Neural progenitor cell (in vitro differentiated cells): ENCODE measurements around the gene ESPN. TPM values are rescaled to one million over a fixed set of nuclear protein-coding genes. Genes with fewer than 3 reads are reported as not detected.
"Not testable (repeated sequence)": the region's sequence is repeated elsewhere in the genome, so short reads cannot be mapped to it uniquely, and the experiment has no call there.

Experiments used
- DNase-seq: peaks from one replicate; pipeline ENCODE4 v3.0.0-alpha.2; 2016; ENCODE audit warnings: low spot score
- H2AFZ ChIP-seq: fragments of 200-600 bp; sonication (generic); replicated peaks from 2 replicates; pipeline ENCODE4 v1.6.1; 2016; ENCODE audit warnings: antibody characterized with exemption
- H3F3A ChIP-seq: fragments of 200-600 bp; sonication (generic); 2 replicates; pipeline ENCODE4 v1.6.1; 2016; ENCODE audit warnings: antibody characterized with exemption, low read depth
- H3K27ac ChIP-seq: fragments of 200-600 bp; sonication (generic); 2 replicates; pipeline ENCODE4 v1.5.1; 2016; ENCODE audit warnings: mild to moderate bottlenecking
- H3K27me3 ChIP-seq: fragments of 200-600 bp; sonication (generic); 2 replicates; pipeline ENCODE4 v1.6.1; 2016; ENCODE audit warnings: mild to moderate bottlenecking, moderate library complexity
- H3K36me3 ChIP-seq: fragments of 200-600 bp; sonication (generic); 2 replicates; pipeline ENCODE4 v1.5.1; 2016
- H3K4me1 ChIP-seq: fragments of 200-600 bp; sonication (generic); 2 replicates; pipeline ENCODE4 v1.6.1; 2016; ENCODE audit warnings: mixed run types
- H3K4me2 ChIP-seq: fragments of 200-600 bp; sonication (generic); 2 replicates; pipeline ENCODE4 v1.6.1; 2016
- H3K4me3 ChIP-seq: fragments of 200-600 bp; sonication (generic); 2 replicates; pipeline ENCODE4 v1.5.1; 2016
- H3K79me2 ChIP-seq: fragments of 200-600 bp; sonication (generic); 2 replicates; pipeline ENCODE4 v1.6.1; 2016; ENCODE audit warnings: low read depth
- H3K9ac ChIP-seq: fragments of 200-600 bp; sonication (generic); 2 replicates; pipeline ENCODE4 v1.6.1; 2016
- H3K9me3 ChIP-seq: fragments of 200-600 bp; sonication (generic); 2 replicates; pipeline ENCODE4 v1.5.1; 2016; ENCODE audit warnings: low read depth
- H4K20me1 ChIP-seq: fragments of 200-600 bp; sonication (generic); 2 replicates; pipeline ENCODE4 v1.6.1; 2016; ENCODE audit warnings: low read depth
- H3K27ac Mint-ChIP-seq: 3 replicates; pipeline ENCODE4 v1.8.0; 2021; ENCODE audit warnings: mixed read lengths
- H3K27me3 Mint-ChIP-seq: 2 replicates; pipeline ENCODE4 v1.8.0; 2022; ENCODE audit warnings: low read depth, mild to moderate bottlenecking, inconsistent platforms, moderate library complexity, mixed read lengths; ENCODE audit not compliant: insufficient read depth
- H3K36me3 Mint-ChIP-seq: 3 replicates; pipeline ENCODE4 v1.8.0; 2021; ENCODE audit warnings: mixed read lengths
- H3K4me1 Mint-ChIP-seq: 3 replicates; pipeline ENCODE4 v1.8.0; 2021; ENCODE audit warnings: mixed read lengths
- H3K4me3 Mint-ChIP-seq: 3 replicates; pipeline ENCODE4 v1.8.0; 2021; ENCODE audit warnings: mild to moderate bottlenecking, moderate library complexity, mixed read lengths
- H3K9me3 Mint-ChIP-seq: 3 replicates; pipeline ENCODE4 v1.8.0; 2020; ENCODE audit warnings: mixed read lengths
- EZH2 ChIP-seq: fragments of 200-600 bp; sonication (generic); IDR thresholded peaks from 2 replicates; pipeline ENCODE4 v1.6.1; 2017; ENCODE audit warnings: antibody characterized with exemption, mild to moderate bottlenecking, moderate library complexity
- EZH2phosphoT487 ChIP-seq: fragments of 200-600 bp; sonication (generic); IDR thresholded peaks from 2 replicates; pipeline ENCODE4 v1.6.1; 2017; ENCODE audit warnings: antibody characterized with exemption
- total RNA-seq: library from RNA; depleted of rRNA; stranded (reverse); fragments of >200 nt; gene quantifications from 2 replicates; pipeline ENCODE4 v1.2.3, GENCODE V29; 2015; ENCODE audit warnings: low replicate concordance
- TF ChIP-seq, protein P1 (sequence below): fragments of 200-600 bp; sonication (generic); IDR thresholded peaks from 2 replicates; pipeline ENCODE4 v1.5.1; 2017; ENCODE audit warnings: antibody characterized with exemption, mild to moderate bottlenecking

Gene ESPN
- total RNA-seq, 1 donor from 2014 or later, result 7.1 TPM

DNA sequence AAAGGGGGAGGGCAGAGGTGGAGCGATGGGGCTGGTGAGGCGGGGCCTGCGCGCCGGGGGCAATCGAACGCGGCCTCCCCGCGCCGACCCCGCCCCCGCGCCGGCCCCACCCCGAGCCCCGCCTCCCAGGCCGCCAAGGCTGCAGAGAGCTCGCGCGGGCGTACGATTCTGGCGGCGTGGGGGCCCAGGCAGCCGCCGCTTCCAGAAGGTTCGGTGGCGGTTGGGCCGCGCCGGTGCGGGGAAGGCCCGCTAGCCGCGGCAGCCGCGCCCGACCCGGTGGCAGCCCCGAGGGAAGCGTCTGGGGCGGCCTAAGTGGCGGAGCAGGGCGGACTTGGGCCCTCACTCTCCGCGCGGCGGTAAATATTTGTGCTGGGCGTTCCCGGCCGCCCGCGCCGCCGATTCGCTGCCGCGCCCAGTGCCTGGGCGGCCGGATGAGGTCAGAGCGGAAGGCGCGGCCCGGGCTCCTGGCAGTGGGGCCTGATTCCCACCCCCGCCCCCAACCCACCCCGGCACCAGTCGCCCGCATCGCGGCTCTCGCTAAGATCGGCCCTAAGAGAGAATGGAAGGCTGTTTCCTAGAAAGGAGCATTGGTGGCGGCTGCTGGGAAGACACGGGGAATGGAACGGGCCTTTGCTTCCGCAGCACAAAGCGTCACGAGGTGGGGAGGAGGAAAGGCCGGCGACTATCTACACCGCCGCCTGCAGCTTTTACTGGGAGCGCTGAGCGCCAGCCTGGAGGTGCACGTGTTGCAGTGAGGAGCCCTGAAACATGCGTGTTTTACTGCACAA is 31.0 kb upstream of the ESPN start, which contains the start of gene ACOT7:
Gene ACOT7, minus strand, starts transcription at position 368 of the 788 bp plus-strand sequence. CDS start 368 bp downstream, outside the sequence.
- DNase-seq, result peak; percentile 95
- peaks cover 14% of the 10 kb centered on the region for H3K27me3 Mint-ChIP-seq
- Histone ChIP-seq H3K36me3 (no peaks in the 10 kb centered on the region), H3K4me3 (peak within 1 kb of the TSS; percentile 89), H3K27ac (peak within 1 kb of the TSS; percentile 83), H2AFZ (peak within 1 kb of the TSS; percentile 45), H3K27me3 (peaks cover 6% of the 10 kb centered on the region), H3K79me2 (peaks cover 42% of the 10 kb centered on the region), H4K20me1 (peaks cover 16% of the 10 kb centered on the region), H3K4me2 (peak within 1 kb of the TSS; percentile 98), H3F3A (peaks cover 16% of the 10 kb centered on the region), H3K9ac (peak within 1 kb of the TSS; percentile 58), H3K4me1 (peaks cover 9% of the 10 kb centered on the region), H3K9me3 (no peaks in the 10 kb centered on the region)
- H3K4me1 Mint-ChIP-seq, result peaks cover 32% of the 10 kb centered on the region
- H3K9me3 Mint-ChIP-seq, result peaks cover 5% of the 10 kb centered on the region
- H3K27ac Mint-ChIP-seq, result peak within 1 kb of the TSS; percentile 96
- peak within 1 kb of the TSS; percentile 92 for H3K4me3 Mint-ChIP-seq
- peaks cover 3% of the 10 kb centered on the region for H3K36me3 Mint-ChIP-seq
- TF ChIP-seq, protein P1, sequence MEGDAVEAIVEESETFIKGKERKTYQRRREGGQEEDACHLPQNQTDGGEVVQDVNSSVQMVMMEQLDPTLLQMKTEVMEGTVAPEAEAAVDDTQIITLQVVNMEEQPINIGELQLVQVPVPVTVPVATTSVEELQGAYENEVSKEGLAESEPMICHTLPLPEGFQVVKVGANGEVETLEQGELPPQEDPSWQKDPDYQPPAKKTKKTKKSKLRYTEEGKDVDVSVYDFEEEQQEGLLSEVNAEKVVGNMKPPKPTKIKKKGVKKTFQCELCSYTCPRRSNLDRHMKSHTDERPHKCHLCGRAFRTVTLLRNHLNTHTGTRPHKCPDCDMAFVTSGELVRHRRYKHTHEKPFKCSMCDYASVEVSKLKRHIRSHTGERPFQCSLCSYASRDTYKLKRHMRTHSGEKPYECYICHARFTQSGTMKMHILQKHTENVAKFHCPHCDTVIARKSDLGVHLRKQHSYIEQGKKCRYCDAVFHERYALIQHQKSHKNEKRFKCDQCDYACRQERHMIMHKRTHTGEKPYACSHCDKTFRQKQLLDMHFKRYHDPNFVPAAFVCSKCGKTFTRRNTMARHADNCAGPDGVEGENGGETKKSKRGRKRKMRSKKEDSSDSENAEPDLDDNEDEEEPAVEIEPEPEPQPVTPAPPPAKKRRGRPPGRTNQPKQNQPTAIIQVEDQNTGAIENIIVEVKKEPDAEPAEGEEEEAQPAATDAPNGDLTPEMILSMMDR, result no peak
- no peak for TF ChIP-seq EZH2
- TF ChIP-seq EZH2phosphoT487, result no peak

DNA sequence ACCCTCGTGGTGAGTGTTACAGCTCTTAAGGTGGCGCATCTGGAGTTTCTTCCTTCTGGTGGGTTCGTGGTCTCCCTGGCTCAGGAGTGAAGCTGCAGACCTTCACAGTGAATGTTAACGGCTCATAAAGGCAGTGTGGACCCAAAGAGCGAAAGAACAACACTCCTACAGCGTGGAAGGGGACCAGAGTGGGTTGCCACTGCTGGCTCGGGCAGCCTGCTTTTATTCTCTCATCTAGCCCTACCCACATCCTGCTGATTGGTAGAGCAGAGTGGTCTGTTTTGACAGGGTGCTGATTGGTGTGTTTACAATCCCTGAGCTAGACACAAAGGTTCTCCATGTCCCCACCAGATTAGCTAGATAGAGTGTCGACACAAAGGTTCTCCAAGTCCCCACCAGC is 29.4 kb upstream of the ESPN start:
- not testable (repeated sequence) for H3K27me3 ChIP-seq, H3K9ac ChIP-seq, H3K4me2 ChIP-seq, H3K27ac ChIP-seq, H3K36me3 ChIP-seq, H3K4me3 ChIP-seq, H3K9me3 Mint-ChIP-seq, H3K27ac Mint-ChIP-seq, H2AFZ ChIP-seq, DNase-seq, H3K36me3 Mint-ChIP-seq, H3K4me1 ChIP-seq, H3K9me3 ChIP-seq
- Mint-ChIP-seq H3K4me1 (peaks cover 27% of the 10 kb centered on the region), H3K27me3 (peaks cover 15% of the 10 kb centered on the region), H3K4me3 (peak overlapping the region; percentile 71)
- Histone ChIP-seq H3K79me2 (peaks cover 27% of the 10 kb centered on the region), H3F3A (peaks cover 16% of the 10 kb centered on the region), H4K20me1 (peaks cover 16% of the 10 kb centered on the region)

DNA sequence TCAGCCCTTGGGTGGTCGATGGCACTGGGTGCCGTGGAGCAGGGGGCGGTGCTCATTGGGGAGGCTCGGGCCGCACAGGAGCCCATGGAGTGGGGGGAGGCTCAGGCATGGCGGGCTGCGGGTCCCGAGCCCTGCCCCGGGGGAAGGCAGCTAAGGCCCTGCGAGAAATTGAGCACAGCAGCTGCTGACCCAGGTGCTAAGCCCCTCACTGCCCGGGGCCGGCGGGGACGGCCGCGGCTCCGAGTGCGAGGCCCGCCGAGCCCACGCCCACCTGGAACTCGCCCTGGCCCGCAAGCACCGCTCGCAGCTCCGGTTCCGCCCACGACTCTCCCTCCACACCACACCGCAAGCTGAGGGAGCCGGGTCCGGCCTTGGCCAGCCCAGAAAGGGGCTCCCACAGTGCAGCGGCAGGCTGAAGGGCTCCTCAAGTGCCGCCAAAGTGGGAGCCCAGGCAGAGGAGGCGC is 28.8 kb upstream of the ESPN start:
- H3K4me1 ChIP-seq, H3K4me2 ChIP-seq, H3K9ac ChIP-seq, H3K27me3 ChIP-seq, H3K9me3 Mint-ChIP-seq, H3K4me3 ChIP-seq, H3K36me3 Mint-ChIP-seq, H3K9me3 ChIP-seq, DNase-seq, H3K4me3 Mint-ChIP-seq, H3K27ac ChIP-seq, H3K36me3 ChIP-seq, H2AFZ ChIP-seq, H3K27ac Mint-ChIP-seq: not testable (repeated sequence)
- Histone ChIP-seq H3K79me2 (peaks cover 20% of the 10 kb centered on the region), H4K20me1 (peaks cover 16% of the 10 kb centered on the region), H3F3A (peaks cover 16% of the 10 kb centered on the region)
- Mint-ChIP-seq H3K4me1 (peaks cover 27% of the 10 kb centered on the region), H3K27me3 (peaks cover 15% of the 10 kb centered on the region)

DNA sequence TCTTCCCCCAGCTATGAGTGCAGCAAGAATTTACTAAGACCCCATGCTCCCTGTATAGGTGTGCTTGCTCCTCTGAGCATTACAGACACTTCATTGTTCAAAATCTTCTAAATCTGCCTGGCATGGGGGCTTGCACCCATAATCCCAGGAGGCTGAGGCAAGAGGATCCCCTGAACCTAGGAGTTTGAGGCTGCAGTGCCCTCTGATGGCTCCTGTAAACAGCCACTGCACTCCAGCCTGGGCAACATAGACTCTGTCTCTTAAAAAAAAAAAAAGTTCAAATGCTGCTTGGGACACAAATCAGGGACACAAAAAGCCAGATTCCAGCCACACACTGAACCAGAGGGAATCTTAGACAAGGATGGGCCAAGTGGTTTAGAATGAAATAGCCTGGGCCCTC is 27.6 kb upstream of the ESPN start:
- no peak overlapping the region for H3K4me2 ChIP-seq
- H4K20me1 ChIP-seq, result peaks cover 7% of the 10 kb centered on the region
- H3K27me3 ChIP-seq, result peaks cover 6% of the 10 kb centered on the region
- TF ChIP-seq EZH2phosphoT487, result no peak
- TF ChIP-seq, protein P1, result peak; percentile 24
- DNase-seq, result no peak
- Mint-ChIP-seq H3K4me1 (peaks cover 23% of the 10 kb centered on the region), H3K4me3 (no peak overlapping the region), H3K27ac (no peak overlapping the region), H3K9me3 (no peaks in the 10 kb centered on the region), H3K36me3 (no peaks in the 10 kb centered on the region), H3K27me3 (peaks cover 15% of the 10 kb centered on the region)
- H3K4me3 ChIP-seq, result no peak overlapping the region
- H3K4me1 ChIP-seq, result peaks cover 6% of the 10 kb centered on the region
- no peak overlapping the region for H3K9ac ChIP-seq
- H2AFZ ChIP-seq, result no peak overlapping the region
- H3K36me3 ChIP-seq, result no peaks in the 10 kb centered on the region
- H3K9me3 ChIP-seq, result no peaks in the 10 kb centered on the region
- H3F3A ChIP-seq, result peaks cover 16% of the 10 kb centered on the region
- H3K27ac ChIP-seq, result no peak overlapping the region
- H3K79me2 ChIP-seq, result peaks cover 8% of the 10 kb centered on the region
